DOHH2 (cell line): ENCODE measurements around the gene TFIP11.

ENCODE experiments used
- H3F3A ChIP-seq: fragments of 200-600 bp; sonication (generic), shearing (Covaris generic); 2 replicates; pipeline ENCODE4 v1.6.0; 2016; ENCODE audit warnings: antibody characterized with exemption, mild to moderate bottlenecking; ENCODE audit not compliant: control insufficient read depth, insufficient read depth
- H3K27ac ChIP-seq: fragments of 200-600 bp; sonication (generic); 2 replicates; pipeline ENCODE4 v1.5.1; 2014; ENCODE audit warnings: low read depth, mild to moderate bottlenecking, low read length, moderate library complexity
- H3K27me3 ChIP-seq: fragments of 200-600 bp; sonication (generic); 2 replicates; pipeline ENCODE4 v1.6.1; 2014; ENCODE audit warnings: mild to moderate bottlenecking, low read length, mixed read lengths; ENCODE audit not compliant: control insufficient read depth
- H3K36me3 ChIP-seq: fragments of 200-600 bp; sonication (generic); 2 replicates; pipeline ENCODE4 v1.6.1; 2014; ENCODE audit warnings: mild to moderate bottlenecking, low read length, moderate library complexity, mixed read lengths; ENCODE audit not compliant: control insufficient read depth
- H3K4me1 ChIP-seq: fragments of 200-600 bp; sonication (generic); 2 replicates; pipeline ENCODE4 v1.6.1; 2014; ENCODE audit warnings: mild to moderate bottlenecking, low read length, mixed read lengths; ENCODE audit not compliant: control insufficient read depth
- H3K4me2 ChIP-seq: fragments of 200-600 bp; sonication (generic); 2 replicates; pipeline ENCODE4 v1.6.0; 2014; ENCODE audit warnings: mild to moderate bottlenecking, low read length, moderate library complexity
- H3K4me3 ChIP-seq: fragments of 200-600 bp; sonication (generic); 2 replicates; pipeline ENCODE4 v1.5.1; 2014; ENCODE audit warnings: mild to moderate bottlenecking, low read length, mixed read lengths
- H3K79me2 ChIP-seq: fragments of 200-600 bp; sonication (generic); 2 replicates; pipeline ENCODE4 v1.6.1; 2014; ENCODE audit warnings: mild to moderate bottlenecking, low read length, mixed read lengths; ENCODE audit not compliant: control insufficient read depth
- H3K9me2 ChIP-seq: fragments of 200-600 bp; sonication (generic); replicated peaks from 2 replicates; pipeline ENCODE4 v1.6.1; 2014; ENCODE audit warnings: mild to moderate bottlenecking, low read length, mixed read lengths; ENCODE audit not compliant: control insufficient read depth
- H3K9me3 ChIP-seq: fragments of 200-600 bp; sonication (generic); 2 replicates; pipeline ENCODE4 v1.6.1; 2014; ENCODE audit warnings: antibody characterized with exemption, low read length, mixed read lengths; ENCODE audit not compliant: control insufficient read depth, insufficient read depth
- H4K20me1 ChIP-seq: fragments of 200-600 bp; sonication (generic); 2 replicates; pipeline ENCODE4 v1.6.0; 2014; ENCODE audit warnings: low read depth, mild to moderate bottlenecking, antibody characterized with exemption, low read length, moderate library complexity; ENCODE audit not compliant: control insufficient read depth, insufficient read depth
- CTCF ChIP-seq: fragments of 200-600 bp; sonication (generic); IDR thresholded peaks from one replicate; pipeline ENCODE4 v1.5.1; 2014; ENCODE audit warnings: antibody characterized with exemption, mild to moderate bottlenecking, low read depth, low read length; ENCODE audit not compliant: poor library complexity, severe bottlenecking
- EZH2phosphoT487 ChIP-seq: fragments of 200-600 bp; sonication (generic); IDR thresholded peaks from 2 replicates; pipeline ENCODE4 v1.6.1; 2017; ENCODE audit warnings: borderline replicate concordance, mild to moderate bottlenecking, antibody characterized with exemption, low read length, moderate library complexity, mixed read lengths

The TFIP11 gene

GRCh38 chr22:26513838-26514237, 1.6 kb upstream of the TFIP11 start:
- H3K4me2 ChIP-seq, result peak overlapping the region; percentile 78
- TF ChIP-seq EZH2phosphoT487, result no peak
- TF ChIP-seq CTCF, result no peak
- no peaks in the 10 kb centered on the region for H3K9me3 ChIP-seq
- peaks cover 7% of the 10 kb centered on the region; the same call in 1 of the 2 replicates for H4K20me1 ChIP-seq
- no peaks in the 10 kb centered on the region for H3K27me3 ChIP-seq
- peaks cover 4% of the 10 kb centered on the region; the same call in 1 of the 2 replicates for H3F3A ChIP-seq
- peak overlapping the region; percentile 94 for H3K4me3 ChIP-seq
- no peaks in the 10 kb centered on the region for H3K9me2 ChIP-seq
- H3K79me2 ChIP-seq, result peaks cover 76% of the 10 kb centered on the region
- H3K36me3 ChIP-seq, result peaks cover 46% of the 10 kb centered on the region
- peaks cover 45% of the 10 kb centered on the region for H3K4me1 ChIP-seq
- H3K27ac ChIP-seq, result peak overlapping the region; percentile 61

DNA sequence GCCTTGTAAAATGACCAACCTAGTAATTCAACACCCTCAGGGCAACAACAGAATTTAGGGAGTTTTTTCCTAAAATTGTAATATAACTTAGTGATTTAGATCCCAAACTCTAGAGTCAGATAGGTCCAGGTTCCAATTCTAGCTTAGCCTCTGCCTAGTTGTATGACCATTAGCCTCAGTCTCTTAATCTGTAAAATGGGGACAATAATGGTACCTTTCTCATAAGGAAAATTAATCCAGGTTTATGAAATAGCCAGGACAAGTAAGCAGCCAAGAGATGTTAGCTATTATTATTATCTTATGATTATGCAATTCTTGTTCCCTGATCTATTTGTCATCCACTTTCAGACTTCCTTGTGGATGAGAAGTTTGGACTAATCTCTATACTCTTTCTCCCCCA, 4.1 kb downstream of the TFIP11 start:
- TF ChIP-seq EZH2phosphoT487 (no peak), CTCF (no peak)
- H3K4me1 ChIP-seq, result peaks cover 29% of the 10 kb centered on the region
- H3F3A ChIP-seq, result peaks cover 14% of the 10 kb centered on the region
- H3K36me3 ChIP-seq, result peaks cover 79% of the 10 kb centered on the region
- no peaks in the 10 kb centered on the region for H3K9me2 ChIP-seq
- H4K20me1 ChIP-seq, result peaks cover 7% of the 10 kb centered on the region; the same call in 1 of the 2 replicates
- no peaks in the 10 kb centered on the region for H3K27me3 ChIP-seq
- no peak overlapping the region for H3K4me2 ChIP-seq
- no peak overlapping the region for H3K4me3 ChIP-seq
- peaks cover 50% of the 10 kb centered on the region for H3K79me2 ChIP-seq
- no peaks in the 10 kb centered on the region for H3K9me3 ChIP-seq
- no peak overlapping the region for H3K27ac ChIP-seq

GRCh38 chr22:26503758-26504157, 8.5 kb downstream of the TFIP11 start:
- peaks cover 19% of the 10 kb centered on the region for H3F3A ChIP-seq
- peaks cover 85% of the 10 kb centered on the region for H3K36me3 ChIP-seq
- H3K9me2 ChIP-seq, result no peaks in the 10 kb centered on the region
- no peaks in the 10 kb centered on the region for H3K9me3 ChIP-seq
- peak overlapping the region; percentile 55 for H3K4me3 ChIP-seq
- H3K27ac ChIP-seq, result peak overlapping the region; percentile 83
- H3K27me3 ChIP-seq, result no peaks in the 10 kb centered on the region
- H4K20me1 ChIP-seq, result no peaks in the 10 kb centered on the region
- peak overlapping the region; percentile 75 for H3K4me2 ChIP-seq
- TF ChIP-seq EZH2phosphoT487 (no peak), CTCF (no peak)
- peaks cover 33% of the 10 kb centered on the region for H3K4me1 ChIP-seq
- H3K79me2 ChIP-seq, result peaks cover 29% of the 10 kb centered on the region
